GM12891 (cell line): ENCODE data around the gene SH3GL2.

Experiments used
- DNase-seq: peaks from one replicate; pipeline ENCODE4 v3.0.0; 2011; ENCODE audit warnings: low spot score; ENCODE audit not compliant: insufficient read length
- FAIRE-seq: peaks from 2 replicates; lab custom pipeline; 2011; peaks lifted over from hg19 to GRCh38; lab: Jason Lieb, UNC
- PAX5 ChIP-seq: IDR thresholded peaks from 2 replicates; pipeline ENCODE4 v1.6.1; 2011; ENCODE audit warnings: low read length, moderate library complexity, mild to moderate bottlenecking; ENCODE audit not compliant: insufficient read depth, severe bottlenecking
- POLR2A ChIP-seq: IDR thresholded peaks from 2 replicates; pipeline ENCODE4 v1.6.1; 2011; ENCODE audit warnings: low read depth, low read length, control low read depth
- POLR2AphosphoS5 ChIP-seq: IDR thresholded peaks from 2 replicates; pipeline ENCODE4 v1.6.1; 2011; ENCODE audit warnings: low read depth, low read length, control low read depth
- POU2F2 ChIP-seq: IDR thresholded peaks from 2 replicates; pipeline ENCODE4 v1.6.1; 2011; ENCODE audit warnings: low read depth, mild to moderate bottlenecking, control low read depth, low read length, moderate library complexity
- SPI1 ChIP-seq: IDR thresholded peaks from 2 replicates; pipeline ENCODE4 v1.6.1; 2011; ENCODE audit warnings: low read depth, low read length, control low read depth
- TAF1 ChIP-seq: IDR thresholded peaks from 2 replicates; pipeline ENCODE4 v1.6.1; 2011; ENCODE audit warnings: low read depth, low read length, control low read depth

SH3GL2 gene

DNA sequence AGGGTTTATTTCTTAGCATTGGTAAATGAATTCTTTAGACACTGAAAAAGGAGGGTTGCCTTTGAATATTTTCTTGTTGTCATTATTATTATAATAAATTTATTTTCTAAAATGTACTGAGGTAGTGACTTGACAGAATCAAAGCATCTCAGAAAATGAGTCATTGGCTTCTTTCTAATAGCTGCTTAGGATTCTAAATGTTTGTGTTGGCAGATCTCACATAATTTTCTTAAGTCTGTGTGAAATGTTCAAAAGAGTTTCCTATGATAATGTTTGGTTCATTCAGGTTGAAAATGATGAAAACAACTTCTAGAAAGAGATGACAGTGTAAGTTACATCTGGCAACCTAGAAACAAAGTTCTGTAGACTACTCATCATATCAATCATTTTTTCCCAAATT, 69.7 kb downstream of the SH3GL2 start:
- TF ChIP-seq SPI1, result no peak
- no peak for TF ChIP-seq POU2F2
- no peak for TF ChIP-seq PAX5
- TF ChIP-seq POLR2AphosphoS5, result no peak
- no peak for TF ChIP-seq POLR2A
- TF ChIP-seq TAF1, result no peak
- FAIRE-seq, result no peak
- no peak for DNase-seq

- TF ChIP-seq SPI1, result no peak
- no peak for TF ChIP-seq POLR2A
- no peak for TF ChIP-seq POU2F2
- no peak for TF ChIP-seq TAF1
- TF ChIP-seq PAX5, result no peak
- no peak for TF ChIP-seq POLR2AphosphoS5
- no peak for DNase-seq
- FAIRE-seq, result no peak
These were observed 72.9 kb downstream of the SH3GL2 start for GRCh38 chr9:17651725-17652124.

DNA sequence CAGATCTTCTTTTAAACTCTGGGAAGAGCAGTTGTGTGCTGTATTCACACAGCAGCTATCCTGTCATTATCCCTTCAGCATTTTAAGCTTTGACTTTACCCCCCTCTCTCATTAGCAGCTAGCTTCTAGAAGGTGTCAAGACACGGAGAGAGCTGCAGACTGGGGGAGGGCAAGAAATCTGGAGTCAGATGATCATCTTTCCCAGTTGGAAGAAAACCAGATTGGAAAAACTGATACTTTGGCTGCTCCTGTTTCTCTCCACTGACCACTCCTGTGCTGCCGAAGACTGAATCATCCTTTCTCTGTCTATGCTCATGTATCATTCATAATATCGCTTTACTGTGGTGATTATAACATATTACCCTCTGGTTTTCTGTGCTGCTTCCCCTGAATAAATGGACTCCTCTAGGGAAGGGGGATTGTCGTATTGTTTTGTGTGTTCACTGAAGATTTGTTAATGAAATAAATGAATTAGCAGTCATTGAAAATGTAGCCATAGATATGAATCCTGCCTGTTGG, 75.1 kb downstream of the SH3GL2 start:
- no peak for FAIRE-seq
- no peak for DNase-seq
- TF ChIP-seq POU2F2, result no peak

DNA sequence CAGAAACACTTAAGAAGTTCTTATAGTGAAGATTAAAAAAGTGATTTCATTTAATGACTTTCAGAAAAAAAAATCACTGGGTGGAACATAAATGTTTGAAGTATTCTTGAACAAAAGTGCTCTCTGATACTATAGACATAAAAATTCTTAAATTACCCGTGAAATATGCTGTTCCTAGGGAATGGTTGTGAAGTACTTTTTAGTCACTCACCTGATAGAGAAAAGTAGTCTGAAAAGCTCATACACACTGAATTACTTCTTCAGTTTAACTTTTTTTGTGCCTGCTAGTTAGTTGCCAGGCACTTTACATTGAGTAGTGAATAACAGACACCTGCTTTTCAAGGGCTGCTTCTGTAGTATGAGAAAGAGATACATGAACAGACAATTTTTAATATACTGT, 78.0 kb downstream of the SH3GL2 start:
- no peak for DNase-seq
- TF ChIP-seq PAX5 (no peak), POLR2AphosphoS5 (no peak), POU2F2 (no peak), POLR2A (no peak)
- FAIRE-seq, result no peak

DNA sequence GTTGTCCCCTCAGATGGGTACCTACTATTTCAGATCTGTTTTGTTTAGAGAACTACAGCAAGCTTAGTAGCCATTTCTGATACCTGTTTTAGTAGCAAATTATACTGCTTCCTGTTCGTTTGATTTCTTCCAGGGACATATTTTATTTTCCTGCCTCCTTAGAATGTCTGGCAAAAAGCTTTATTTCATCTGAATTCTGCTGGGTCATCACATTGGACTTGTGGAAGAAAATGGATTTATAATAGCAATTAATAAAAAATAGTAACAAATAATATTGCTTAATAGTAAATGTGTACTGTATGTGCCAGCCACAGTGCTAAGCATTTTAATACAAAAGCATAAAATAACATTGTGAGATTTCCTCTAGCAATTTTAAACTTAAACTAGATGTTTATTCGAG, 79.4 kb downstream of the SH3GL2 start:
- no peak for DNase-seq
- no peak for FAIRE-seq
- TF ChIP-seq POU2F2 (no peak), TAF1 (no peak), POLR2A (no peak), PAX5 (no peak), POLR2AphosphoS5 (no peak), SPI1 (no peak)

DNA sequence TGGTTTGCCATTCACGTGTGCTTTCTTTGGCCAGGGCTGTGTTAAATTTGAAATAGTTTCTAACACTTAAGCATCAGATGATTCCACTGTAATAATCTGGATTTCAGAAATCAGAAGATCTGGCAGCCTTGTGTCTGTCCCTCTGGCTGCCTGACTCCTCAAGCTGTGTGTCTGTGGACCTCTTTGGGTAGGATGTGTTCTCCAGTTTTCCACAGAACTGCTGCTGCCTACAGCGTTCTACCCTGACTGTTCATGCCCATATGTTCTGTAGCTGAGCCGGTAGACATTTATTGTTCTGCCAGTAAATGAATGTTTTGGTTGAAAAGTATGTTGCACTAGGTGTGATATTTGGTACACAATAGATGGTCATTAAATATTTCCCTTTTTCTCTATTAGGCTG, 81.3 kb downstream of the SH3GL2 start:
- DNase-seq (no peak), FAIRE-seq (no peak)
- TF ChIP-seq POLR2A (no peak), POLR2AphosphoS5 (no peak), TAF1 (no peak), SPI1 (no peak), PAX5 (no peak), POU2F2 (no peak)

- no peak for DNase-seq
- no peak for FAIRE-seq
- TF ChIP-seq POLR2AphosphoS5 (no peak), PAX5 (no peak), POLR2A (no peak), SPI1 (no peak), TAF1 (no peak)
These were observed 86.6 kb downstream of the SH3GL2 start for GRCh38 chr9:17665450-17665849.

- no peak for TF ChIP-seq TAF1
- peak; percentile 80 for TF ChIP-seq SPI1
- TF ChIP-seq POLR2AphosphoS5, result no peak
- FAIRE-seq (no peak), DNase-seq (no peak)
These were observed 90.3 kb downstream of the SH3GL2 start for GRCh38 chr9:17669206-17669605.

GRCh38 chr9:17682684-17683083, 103.8 kb downstream of the SH3GL2 start:
- no peak for TF ChIP-seq POLR2AphosphoS5
- TF ChIP-seq POLR2A, result no peak
- TF ChIP-seq SPI1, result no peak
- no peak for TF ChIP-seq PAX5
- no peak for TF ChIP-seq POU2F2
- FAIRE-seq (no peak), DNase-seq (no peak)

- no peak for DNase-seq
- no peak for TF ChIP-seq TAF1
- no peak for TF ChIP-seq POLR2A
- TF ChIP-seq POU2F2, result no peak
- no peak for TF ChIP-seq POLR2AphosphoS5
- no peak for TF ChIP-seq PAX5
- TF ChIP-seq SPI1, result no peak
- no peak for FAIRE-seq
These were observed 110.0 kb downstream of the SH3GL2 start for GRCh38 chr9:17688834-17689233.

GRCh38 chr9:17694336-17694735, 115.5 kb downstream of the SH3GL2 start:
- DNase-seq, result no peak
- no peak for FAIRE-seq
- TF ChIP-seq TAF1 (no peak), POLR2A (no peak), PAX5 (no peak), SPI1 (no peak), POU2F2 (no peak), POLR2AphosphoS5 (no peak)
